ENCODE data around the gene TMOD1.
"Not testable (repeated sequence)": the region's sequence is repeated elsewhere in the genome, so short reads cannot be mapped to it uniquely, and the experiment has no call there.

TMOD1 gene

GRCh38 chr9:97501177-97501971, at the start of gene TMOD1:
Gene TMOD1 (plus strand): TSS chr9:97501666. CDS start chr9:97524189, 22,523 bp downstream.
- DNase-seq (ENCODE audit: low read depth): no peak

GRCh38 chr9:97453573-97453972, 47.9 kb upstream of the TMOD1 start:
- not testable (repeated sequence) for DNase-seq (ENCODE audit: low read depth)

- DNase-seq (ENCODE audit: low read depth): not testable (repeated sequence)
Observed at GRCh38 chr9:97456841-97457240, 44.6 kb upstream of the TMOD1 start.

GRCh38 chr9:97459326-97459725, 42.1 kb upstream of the TMOD1 start:
- no peak for DNase-seq (ENCODE audit: low read depth)

- DNase-seq (ENCODE audit: low read depth): no peak
Observed at GRCh38 chr9:97462159-97462558, 39.3 kb upstream of the TMOD1 start.

- DNase-seq (ENCODE audit: low read depth): no peak
Observed at GRCh38 chr9:97462914-97463313, 38.6 kb upstream of the TMOD1 start.

- no peak for DNase-seq (ENCODE audit: low read depth)
Observed at GRCh38 chr9:97468658-97469448, 32.6 kb upstream of the TMOD1 start.

GRCh38 chr9:97470076-97470475, 31.4 kb upstream of the TMOD1 start:
- no peak for DNase-seq (ENCODE audit: low read depth)

- DNase-seq (ENCODE audit: low read depth): no peak
Observed at GRCh38 chr9:97473717-97474116, 27.7 kb upstream of the TMOD1 start.

- no peak for DNase-seq (ENCODE audit: low read depth)
Observed at GRCh38 chr9:97474372-97474925, 27.0 kb upstream of the TMOD1 start.

- DNase-seq (ENCODE audit: low read depth): no peak
Observed at GRCh38 chr9:97475059-97475458, 26.4 kb upstream of the TMOD1 start.

GRCh38 chr9:97478301-97478981, 23.0 kb upstream of the TMOD1 start:
- DNase-seq (ENCODE audit: low read depth): no peak

- DNase-seq (ENCODE audit: low read depth): no peak
Observed at GRCh38 chr9:97479496-97480159, 21.8 kb upstream of the TMOD1 start.

GRCh38 chr9:97480174-97480573, 21.3 kb upstream of the TMOD1 start:
- DNase-seq (ENCODE audit: low read depth): no peak

GRCh38 chr9:97480749-97481148, 20.7 kb upstream of the TMOD1 start:
- no peak for DNase-seq (ENCODE audit: low read depth)

GRCh38 chr9:97484134-97484533, 17.3 kb upstream of the TMOD1 start:
- DNase-seq (ENCODE audit: low read depth): no peak

- DNase-seq (ENCODE audit: low read depth): no peak
Observed at GRCh38 chr9:97487107-97487506, 14.4 kb upstream of the TMOD1 start.

- no peak for DNase-seq (ENCODE audit: low read depth)
Observed at GRCh38 chr9:97487861-97488260, 13.6 kb upstream of the TMOD1 start.

GRCh38 chr9:97491216-97491999, 10.1 kb upstream of the TMOD1 start:
- no peak for DNase-seq (ENCODE audit: low read depth)

- DNase-seq (ENCODE audit: low read depth): not testable (repeated sequence)
Observed at GRCh38 chr9:97497558-97498375, 3.7 kb upstream of the TMOD1 start.

Data from stimulated activated CD8-positive, alpha-beta memory T cell treated with anti-CD3 and anti-CD28 coated beads, Interleukin-15, amount 100 ng/mL, for 1 hour (primary cell).